Measurements from ENCODE around the gene NUF2. TPM values are rescaled to one million over a fixed set of nuclear protein-coding genes. Genes with fewer than 3 reads are reported as not detected.
"Not testable (repeated sequence)": the region's sequence is repeated elsewhere in the genome, so short reads cannot be mapped to it uniquely, and the experiment has no call there.

The NUF2 gene
- total RNA-seq, 1 experiment from 2014 or later = 92.9 TPM

DNA sequence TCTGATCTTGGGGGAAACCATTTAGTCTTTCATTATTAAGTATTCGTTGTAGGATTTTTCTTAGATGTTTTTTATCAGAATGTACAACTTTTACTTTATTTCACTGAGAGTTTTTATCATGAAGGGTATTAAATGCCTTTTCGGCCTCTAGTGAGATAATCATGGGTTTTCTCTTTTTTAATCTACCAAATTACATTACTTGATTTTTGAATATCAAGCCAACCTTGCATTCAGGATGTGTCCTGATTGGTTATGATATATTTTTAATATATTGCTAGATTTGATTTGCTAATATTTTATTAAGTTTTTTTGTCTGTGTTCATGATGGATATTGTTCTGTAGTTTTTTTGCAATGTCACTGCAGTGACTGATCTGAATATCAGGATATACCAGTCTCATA is 9.4 kb downstream of the NUF2 start:
- DNase-seq (ENCODE audit: low read depth) = no peak

DNA sequence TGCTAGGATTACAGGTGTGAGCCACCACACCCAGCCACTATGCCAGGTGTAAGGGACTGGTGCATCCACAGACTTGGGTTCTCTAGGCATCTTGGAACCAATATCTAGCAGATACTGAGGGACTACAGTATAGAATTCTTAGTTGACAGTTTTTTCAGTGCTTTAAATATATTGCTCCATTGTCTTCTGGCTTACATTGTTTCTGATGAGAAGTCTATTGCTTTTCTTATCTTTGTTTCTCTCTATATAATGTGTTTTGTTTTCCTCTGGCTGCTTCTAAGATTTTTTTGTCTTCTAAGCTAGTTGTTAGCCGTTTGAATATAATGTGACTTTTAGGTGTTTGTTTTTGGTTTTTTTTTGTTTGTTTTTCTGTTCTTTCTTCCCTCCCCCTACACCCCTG is 13.5 kb downstream of the NUF2 start:
- no peak for DNase-seq (ENCODE audit: low read depth)

DNA sequence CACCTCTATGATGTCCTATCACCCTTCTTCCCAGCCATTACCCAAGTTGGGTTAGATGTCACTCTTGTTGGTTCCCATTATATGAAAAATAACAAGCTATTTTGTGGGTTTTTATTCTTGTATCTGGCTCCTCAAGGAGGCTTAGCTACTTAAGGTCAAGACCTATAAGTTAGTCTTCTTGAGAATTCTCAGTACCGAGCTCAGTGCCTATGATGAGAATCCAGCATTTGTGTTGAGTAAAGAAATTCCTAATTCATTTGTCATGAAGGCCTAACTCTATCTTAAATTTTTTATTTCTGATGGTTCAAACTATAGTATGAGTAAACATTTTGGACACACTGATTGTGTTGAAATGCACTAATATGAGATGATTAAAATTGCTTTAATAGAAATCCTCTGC is 15.9 kb downstream of the NUF2 start:
- no peak for DNase-seq (ENCODE audit: low read depth)

DNA sequence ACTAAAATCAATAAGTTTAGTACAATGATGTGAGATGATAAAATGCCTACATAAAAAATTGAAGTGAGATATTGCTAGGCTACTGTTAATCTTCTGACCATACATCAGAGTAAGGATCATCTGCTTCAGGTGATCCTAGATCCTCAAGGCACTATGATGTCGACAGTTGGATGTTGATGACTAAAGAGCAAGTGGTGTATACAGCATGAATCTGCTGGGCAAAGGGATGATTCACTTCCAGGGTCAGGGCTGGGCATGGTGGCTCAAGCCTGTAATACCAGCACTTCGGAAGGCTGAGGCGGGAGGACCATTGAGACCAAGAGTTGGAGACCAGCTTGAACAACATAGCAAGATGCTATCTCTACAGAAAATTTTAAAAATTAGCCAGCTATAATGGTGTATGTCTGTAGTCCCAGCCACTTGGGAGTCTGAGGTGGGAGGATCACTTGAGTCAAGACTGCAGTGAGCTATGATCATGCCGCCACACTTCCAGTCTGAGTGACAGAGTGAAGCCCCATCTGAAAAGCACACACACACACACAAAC is 24.6 kb downstream of the NUF2 start:
- no peak for DNase-seq (ENCODE audit: low read depth)

DNA sequence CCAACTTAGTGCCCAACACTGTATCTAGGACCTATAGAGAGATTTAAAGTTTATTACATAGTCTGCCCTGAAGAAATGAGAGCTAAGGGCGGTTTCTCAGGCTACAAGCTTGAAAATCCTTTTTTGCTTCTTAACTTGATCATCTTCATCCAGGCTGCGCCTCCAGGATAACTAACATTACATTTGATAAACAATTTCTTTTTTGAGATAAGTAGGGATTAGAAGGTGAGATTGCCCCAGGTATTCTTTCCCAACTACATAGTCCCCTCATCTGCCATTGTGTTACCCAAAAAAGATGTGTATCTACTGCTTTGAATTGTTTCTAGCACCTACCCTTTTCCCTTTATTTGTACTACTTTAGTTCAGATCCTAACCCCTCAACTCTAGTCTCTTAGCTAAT is 25.4 kb downstream of the NUF2 start:
- no peak for DNase-seq (ENCODE audit: low read depth)

DNA sequence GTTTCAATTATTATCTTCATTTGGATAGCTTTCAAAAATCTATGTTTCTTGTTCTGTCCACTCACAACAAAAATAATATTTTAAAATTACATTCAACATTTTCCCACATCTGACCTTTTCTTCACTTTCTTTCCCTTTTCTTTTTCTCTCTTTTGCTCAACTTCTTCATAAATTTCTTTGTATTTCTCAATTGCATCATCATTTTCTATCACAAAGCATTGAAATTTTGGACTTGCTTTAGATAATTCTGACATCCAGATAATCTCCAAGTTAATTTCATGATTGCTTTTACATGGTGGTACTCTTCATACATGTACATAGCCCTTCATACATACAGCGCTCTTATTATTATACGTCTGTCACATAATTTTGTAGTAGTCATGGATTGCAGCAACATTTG is 30.2 kb downstream of the NUF2 start:
- no peak for DNase-seq (ENCODE audit: low read depth)

DNA sequence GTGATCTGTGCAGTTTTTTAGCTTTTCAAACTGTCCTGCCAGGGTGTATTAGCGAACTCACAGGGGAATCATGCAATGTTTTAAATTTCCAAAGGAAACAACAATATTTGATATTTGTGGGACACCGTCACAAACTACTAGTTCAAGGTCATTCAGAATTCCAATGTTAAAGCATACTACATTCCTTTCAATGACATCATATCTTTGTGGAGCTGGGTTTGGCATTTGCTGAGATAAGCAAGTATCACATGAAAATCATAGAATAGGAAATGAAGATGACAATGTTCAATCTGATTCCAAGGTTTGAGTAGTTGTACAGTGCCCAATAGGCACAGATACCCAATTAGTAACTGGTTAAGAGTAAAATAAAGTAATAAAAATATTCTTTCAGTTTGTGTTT is 35.6 kb downstream of the NUF2 start:
- no peak for DNase-seq (ENCODE audit: low read depth)

DNA sequence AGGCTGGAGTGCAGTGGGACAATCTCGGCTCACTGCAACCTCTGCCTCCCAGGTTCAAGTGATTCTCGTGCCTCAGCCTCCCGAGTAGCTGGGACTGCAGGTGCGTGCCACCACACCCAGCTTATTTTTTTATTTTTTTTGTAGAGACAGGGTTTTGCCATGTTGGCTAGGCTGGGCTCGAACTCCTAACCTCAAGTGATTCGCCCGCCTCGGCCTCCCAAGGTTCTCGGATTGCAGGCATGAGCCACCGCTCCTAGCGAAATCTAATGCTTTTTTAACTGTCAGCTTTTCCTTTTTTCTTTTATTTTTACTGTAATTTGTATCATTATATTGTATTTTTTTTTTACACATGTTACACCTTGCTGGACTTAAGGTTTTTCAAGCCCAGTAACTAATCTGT is 36.4 kb downstream of the NUF2 start:
- not testable (repeated sequence) for DNase-seq (ENCODE audit: low read depth)

DNA sequence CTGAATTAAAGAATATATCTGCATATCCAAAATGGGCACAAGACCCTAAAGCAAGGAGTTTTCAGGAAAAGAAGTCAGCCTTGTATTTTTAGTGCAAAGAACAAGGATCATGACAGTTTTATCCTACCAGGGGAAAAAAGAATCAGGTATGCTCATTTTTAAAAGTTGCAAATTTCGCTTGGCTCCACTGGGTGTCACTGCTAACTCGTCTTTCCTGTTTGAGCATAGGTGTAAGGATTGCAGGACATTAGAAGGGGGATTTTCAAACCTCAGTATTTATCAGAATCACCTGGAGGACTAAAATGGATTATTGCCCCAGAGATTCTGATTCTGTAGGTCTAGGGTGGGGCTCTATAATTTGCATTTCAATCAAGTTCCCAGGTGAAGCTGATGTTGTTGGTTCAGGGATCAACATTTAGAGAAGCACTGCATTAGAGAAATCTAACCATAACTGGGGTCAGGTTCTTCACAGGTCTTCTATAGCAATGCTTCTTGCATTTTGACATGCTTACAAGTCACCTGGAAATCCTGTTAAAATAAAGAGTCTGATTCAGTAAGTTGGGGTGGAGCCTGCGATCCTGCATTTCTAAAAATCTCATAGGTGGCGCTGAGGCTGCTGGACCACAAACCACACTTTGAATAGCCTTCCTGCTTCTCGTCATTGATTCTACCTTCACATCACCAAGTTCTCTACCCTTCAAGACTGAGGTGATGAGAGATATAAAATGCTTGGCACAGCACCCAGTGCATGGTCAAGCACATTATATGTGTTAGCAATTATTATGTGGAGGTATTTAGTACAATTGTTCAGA is 39.6 kb downstream of the NUF2 start:
- DNase-seq (ENCODE audit: low read depth) = peak; percentile 26

DNA sequence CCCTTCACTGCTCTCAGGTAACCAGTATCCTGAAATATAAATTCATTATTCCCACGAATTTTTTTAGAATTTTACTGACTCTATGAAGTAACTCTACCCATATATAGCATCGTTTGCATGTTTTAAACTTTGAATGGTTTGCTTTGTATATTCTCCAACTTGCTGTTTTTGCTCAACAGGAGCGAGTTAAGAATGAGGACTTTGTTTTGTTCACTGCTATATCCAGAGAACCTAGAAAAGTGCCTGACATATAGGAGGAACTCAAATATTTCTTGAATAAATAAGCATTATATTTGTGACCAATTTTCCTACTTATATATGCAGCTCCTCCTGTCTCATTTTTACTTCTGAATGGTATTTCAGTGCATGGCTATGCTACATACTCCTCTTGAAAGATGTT is 43.4 kb downstream of the NUF2 start:
- no peak for DNase-seq (ENCODE audit: low read depth)

DNA sequence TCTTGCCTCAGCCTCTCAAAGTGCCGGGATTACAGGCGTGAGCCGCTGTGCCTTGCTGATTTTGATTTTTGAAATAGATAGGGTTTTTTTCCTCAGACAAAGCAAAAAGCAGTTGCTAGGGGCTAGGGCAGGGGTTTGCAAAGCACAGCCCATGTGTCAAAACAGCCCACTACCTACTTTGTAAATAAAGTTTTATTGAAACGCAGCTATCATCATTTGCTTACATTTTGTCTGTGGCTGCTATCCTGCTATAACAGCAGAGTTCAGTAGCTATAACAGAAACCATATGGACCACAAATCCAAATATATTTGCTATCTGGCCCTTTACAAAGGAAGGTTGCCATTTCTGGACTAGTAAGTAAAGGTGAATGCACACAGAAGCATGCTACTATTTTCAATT is 44.8 kb downstream of the NUF2 start:
- no peak for DNase-seq (ENCODE audit: low read depth)

DNA sequence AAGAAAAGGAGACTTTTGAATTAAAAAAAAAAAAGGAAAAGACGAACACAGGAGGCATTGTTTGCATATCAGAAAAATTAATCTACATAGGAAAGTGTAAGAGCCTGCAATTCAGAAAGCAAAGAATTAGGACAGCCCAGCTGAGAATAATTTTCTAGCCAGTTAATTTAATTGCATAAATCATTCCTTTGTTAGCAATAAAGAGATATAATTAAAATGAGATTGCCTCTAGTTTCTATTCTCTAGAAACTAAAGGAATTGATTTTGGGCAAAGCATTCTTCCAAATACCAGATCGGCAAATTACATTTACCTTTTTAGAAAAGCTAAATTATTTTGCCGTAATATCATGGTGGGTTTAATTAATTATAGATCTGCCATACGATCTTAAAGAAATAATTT is 46.0 kb downstream of the NUF2 start:
- no peak for DNase-seq (ENCODE audit: low read depth)

DNA sequence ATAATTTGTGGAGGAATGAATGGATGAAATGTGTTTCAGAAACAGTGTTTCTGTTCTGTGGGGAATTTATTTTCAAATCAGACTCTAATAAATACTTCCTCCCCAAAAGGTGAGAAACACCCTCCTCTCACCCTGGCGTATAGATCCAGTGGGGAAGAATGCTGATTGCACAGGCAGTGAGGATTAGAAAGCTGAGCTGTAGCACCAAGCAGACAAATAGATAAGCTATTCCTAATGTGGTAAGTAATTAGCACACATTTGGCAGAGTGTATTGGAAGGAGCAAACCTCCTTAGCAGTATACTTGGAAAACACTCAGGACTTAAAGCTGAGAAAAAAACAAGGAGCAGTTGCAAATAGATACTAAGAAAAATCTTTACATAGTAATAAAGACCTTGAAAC is 50.8 kb downstream of the NUF2 start:
- no peak for DNase-seq (ENCODE audit: low read depth)

DNA sequence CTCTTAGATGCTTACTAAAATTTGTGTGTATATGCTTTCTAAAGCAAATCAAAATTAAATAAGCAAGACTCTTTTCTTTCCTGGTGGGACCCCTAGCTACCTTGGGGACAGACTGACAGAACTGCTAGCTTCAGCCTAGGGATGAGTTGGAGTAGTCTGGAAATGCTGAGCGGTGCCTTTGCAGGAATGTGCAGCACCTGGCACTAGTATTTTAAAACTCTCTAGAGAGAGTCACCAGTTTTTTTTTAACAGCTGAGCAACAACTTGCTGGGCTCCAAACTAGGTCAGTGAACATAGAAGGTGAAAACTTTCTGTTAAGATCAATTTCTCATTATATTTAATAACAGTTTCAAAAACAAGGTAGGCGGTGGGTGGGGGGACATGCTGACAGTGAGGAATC is 56.8 kb downstream of the NUF2 start:
- no peak for DNase-seq (ENCODE audit: low read depth)

DNA sequence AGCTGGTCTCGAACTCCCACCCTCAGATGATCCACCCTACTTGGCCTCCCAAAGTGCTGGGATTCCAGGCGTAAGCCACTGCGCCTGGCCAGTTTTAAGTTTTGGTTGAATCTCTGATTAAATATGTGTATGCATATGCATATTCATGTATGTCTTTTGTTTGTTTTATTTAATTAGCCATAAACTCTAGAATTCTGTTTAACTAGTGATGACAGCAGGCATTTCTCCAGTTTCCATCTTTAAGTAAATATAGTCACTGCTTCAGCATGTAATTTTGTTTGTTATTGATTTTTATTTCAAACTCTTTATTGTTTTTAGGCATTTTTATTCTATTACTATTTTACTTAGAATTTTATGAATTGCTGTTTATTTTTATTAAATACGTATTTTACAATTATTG is 58.0 kb downstream of the NUF2 start:
- DNase-seq (ENCODE audit: low read depth) = no peak

DNA sequence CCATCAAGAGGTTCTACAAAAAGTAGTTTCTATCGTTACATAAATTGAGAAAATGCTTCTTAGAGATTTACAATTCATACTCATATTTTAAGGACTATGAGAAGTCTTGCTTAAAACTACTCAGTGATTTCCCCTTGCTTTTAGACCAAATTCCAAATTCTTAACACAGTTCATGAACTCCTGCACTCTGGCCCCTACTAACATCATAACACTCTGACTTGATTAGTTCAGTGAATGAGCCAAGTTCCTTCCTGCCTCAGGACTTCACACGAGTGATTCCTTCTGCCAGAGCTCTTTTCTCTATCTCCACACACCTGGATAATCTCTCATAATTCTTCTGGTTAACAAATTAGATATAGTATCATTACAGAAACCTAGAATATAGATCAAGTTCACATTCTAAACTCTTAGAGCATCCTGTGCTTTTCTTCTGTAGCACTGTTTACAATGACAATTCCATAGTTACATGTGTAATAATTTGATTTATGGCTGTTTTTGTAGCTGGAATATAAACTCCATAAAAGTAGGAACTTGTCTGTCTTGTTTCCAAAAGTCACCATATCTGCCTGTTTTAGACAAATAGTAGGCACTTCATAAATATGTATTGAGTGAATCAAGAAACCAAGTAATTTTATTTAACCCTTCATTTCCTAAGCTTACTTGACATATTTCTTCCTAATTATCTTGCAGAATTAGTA is 59.9 kb downstream of the NUF2 start:
- no peak for DNase-seq (ENCODE audit: low read depth)

DNA sequence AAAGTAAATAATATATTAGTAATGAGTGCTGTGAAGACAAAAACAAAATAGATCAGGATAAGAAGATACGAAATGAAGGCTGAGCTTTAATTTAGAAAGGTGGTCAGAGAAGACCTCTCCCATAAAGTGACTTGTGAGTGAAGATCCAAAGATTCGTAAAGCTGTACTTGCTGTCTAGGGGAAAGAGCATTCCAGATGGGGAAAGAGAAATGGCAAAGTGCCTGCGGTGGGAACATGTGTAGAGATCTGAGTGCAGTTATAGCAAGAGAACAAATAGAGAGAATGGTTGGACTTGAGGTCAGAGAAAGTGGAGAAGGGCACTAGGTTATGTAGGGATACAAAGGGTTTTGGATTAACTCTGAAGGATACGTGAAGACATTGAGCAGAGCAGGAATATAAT is 60.6 kb downstream of the NUF2 start:
- DNase-seq (ENCODE audit: low read depth) = no peak

DNA sequence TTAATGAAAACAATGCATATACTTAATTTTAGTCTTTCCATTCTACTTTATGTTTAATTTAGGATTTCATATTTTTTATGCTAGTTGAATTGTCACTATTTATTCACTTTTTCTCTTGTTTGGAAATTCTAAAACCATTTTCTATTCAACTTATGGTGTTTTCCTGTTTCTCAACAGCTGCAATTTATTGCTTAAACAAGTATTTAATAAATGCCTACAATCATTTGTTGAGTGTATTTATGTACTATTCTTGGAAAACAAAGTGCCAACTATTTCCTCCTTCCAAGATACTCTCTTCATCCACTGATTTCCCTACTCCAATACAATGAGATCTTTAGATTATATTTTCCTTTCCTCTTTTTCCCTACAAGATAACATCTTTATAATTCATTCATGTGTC is 65.4 kb downstream of the NUF2 start:
- DNase-seq (ENCODE audit: low read depth) = no peak

DNA sequence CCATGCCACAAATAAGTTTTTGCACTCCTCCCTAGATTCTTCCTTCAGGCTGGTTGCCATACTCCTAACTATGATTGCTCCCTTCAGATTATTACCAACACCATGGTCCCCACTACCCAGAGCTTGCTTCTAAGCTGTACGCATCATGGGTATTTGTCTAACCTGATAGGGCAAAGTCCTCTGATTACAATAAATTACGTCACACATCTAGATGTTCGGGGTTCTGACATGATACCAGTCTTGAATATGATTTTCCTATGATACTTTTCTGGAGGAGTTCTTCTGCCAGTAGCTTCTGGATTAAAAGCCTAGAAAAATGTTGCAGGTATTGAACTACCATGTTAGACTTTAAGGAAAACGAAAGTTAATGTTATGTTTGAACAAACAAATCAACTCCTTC is 67.2 kb downstream of the NUF2 start:
- DNase-seq (ENCODE audit: low read depth) = no peak

DNA sequence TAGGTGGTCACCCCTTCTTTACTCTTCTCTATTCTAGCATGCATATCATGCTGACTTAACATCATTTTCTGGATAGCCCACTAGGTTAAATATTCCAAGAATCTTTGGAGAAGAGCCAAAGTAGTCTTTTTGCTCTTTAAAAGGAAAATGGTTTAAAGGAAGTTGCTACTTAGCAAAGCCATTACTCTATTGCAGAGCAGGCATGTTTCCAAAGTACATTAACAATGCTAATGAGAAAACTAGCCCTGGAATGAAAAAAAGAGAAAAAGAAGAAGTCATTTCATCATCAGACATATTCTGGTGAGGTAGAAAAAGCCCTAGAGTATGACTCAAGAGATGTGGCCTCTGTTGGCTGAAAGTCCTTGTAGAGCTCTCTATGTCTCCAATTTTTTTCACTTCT is 74.0 kb downstream of the NUF2 start:
- DNase-seq (ENCODE audit: low read depth) = no peak

DNA sequence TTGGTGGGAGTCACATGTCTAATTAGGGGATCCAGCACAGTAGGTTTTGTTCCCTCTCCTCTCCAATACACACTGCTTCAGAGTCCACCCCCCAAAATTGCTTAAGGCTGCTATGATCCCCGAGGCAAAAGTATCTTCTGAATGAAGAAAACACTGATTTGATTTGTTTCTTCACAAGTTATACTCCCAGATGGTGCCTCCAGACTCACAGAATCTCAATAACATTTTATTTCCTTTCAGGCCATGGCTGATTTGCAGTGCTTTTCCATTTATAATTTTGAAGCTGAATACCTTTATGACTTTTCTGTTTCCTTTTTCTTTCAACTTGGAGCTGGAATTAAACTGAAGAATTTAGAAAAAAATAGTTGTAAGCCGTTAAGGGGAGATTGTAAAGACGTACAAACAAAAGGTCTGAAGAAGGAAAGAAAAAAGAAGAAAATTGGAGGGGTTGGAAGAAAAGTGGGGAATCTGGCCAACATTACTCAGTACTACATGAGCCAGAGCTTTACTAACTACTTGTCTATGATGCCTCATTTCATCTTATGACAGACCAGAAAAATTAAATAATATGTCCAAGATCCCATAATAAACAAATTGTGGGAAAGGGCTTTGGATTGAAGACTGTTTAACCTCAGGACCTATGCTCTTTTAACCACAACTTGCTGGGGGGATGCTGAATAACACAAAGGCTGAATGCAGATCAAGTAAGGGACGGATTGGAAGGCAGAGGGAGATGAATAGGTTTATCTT is 75.9 kb downstream of the NUF2 start:
- DNase-seq (ENCODE audit: low read depth) = no peak

DNA sequence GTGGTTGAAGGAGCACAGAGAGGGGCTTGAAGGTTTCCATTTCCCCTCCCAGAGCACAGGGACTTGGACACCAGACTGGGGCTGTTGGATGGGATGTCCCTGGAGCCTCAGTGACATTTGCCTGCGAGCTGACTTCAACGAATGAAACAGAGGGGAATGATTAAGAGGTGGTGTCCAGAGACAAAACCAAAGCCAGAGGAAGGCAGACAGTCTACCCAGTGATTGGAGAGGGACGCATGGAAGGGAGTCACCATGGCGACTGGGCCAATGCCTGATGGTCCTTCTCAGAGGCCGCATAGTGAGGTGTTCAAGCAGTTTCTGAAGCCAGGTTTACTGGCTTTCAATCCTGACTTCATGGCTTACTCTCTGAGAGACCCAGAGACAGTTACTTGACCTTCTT is 77.2 kb downstream of the NUF2 start:
- no peak for DNase-seq (ENCODE audit: low read depth)

Data from Daoy (cell line).